Activated T-helper 9 cell treated with anti-CD3 and anti-CD28 coated beads, Interleukin-2, amount 50 U/mL, for 16 hours (primary cell): ENCODE results near the gene BPHL.
"Not testable (repeated sequence)": the region's sequence is repeated elsewhere in the genome, so short reads cannot be mapped to it uniquely, and the experiment has no call there.

ENCODE experiments used
- DNase-seq: peaks from one replicate; pipeline ENCODE4 v3.0.0-alpha.2; 2020; ENCODE audit warnings: low read depth

BPHL gene

DNA sequence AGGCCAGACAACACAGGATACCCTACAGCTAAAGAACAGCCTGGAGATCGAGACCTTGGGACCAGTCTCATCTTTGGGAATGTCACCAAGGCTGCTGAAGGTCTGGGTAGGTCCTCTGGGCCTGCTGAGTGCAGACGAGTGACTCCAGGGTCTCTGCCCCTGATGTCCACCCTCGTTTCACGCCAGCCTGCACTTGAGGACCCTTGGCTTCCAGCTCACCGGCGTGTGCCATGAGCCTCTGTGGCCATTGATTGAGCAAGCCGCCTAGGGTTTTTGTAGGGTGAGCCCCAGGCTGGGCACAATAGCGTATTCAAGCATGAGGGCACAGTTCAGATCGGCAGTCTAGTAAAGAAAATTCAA is 4.3 kb downstream of the BPHL start:
- DNase-seq = no peak

DNA sequence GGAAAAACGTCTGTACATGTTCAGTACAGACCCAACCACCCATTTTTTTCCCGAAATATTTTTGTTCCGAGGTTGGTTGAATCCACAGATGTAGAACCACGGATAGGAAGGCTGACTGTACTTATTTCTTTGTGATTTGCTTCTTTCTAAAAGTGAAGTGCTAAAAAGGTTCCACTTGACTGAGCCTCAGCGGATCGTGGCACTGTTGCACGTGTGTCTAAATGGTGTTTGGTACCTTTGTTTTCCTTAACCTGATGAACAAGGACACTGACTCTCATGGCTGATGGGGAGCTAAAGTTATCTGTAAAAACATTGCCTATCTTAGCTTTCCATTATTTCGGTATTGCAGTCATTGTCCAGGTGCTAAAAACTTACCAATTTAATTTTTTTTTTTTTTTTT is 6.2 kb downstream of the BPHL start:
- DNase-seq = no peak

DNA sequence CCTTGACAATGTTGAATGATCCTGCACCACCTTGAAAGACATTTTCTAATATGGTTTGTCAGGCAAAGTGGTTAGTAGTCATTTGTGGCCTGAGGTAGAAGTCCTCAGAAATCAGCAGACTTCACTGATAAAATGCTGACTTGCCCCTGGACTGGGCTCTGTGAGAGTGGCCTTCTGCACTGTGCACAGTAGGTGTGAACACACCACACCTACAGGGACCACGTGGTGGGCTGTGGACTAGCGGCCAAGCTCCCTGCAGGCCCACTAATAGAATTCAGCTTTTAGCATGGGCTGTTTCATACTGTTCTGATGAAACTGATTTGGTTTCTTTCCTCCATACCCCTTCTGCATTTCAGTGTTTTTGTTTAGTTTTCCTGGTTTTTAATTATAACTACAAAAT is 7.3 kb downstream of the BPHL start:
- DNase-seq = no peak

DNA sequence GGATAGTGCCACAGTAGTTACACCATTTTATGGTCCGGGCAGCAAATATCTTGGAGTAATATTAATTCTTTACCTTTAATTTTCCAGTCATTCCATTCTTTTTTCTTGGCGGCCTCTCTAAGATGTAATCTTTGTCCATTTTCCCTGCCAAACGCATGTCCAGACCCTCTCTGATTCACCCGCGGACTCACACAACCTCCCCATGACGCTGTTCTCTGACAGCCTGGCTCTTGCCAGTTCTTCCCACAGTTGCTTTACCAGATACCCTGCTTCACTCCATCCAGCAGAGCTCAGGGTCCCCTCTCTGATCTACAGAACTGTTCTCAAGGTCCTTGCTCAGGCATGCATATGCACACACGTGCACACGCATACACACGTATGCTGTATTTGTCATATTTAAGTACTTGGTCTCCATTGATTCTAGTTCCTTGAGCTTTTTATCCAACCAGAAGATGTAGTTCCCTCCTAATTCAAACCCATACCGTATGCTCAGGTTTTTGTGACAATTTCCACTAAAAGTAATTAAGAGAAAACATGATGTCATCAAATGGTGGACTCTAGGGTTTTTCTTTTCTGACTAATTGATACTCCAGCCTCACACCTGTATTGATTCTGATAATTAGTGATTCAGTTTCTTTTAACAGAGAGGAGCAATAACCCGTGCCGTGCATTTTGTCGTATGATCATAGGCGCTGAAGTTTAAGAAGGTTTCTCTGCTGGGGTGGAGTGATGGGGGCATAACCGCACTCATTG is 10.0 kb downstream of the BPHL start:
- no peak for DNase-seq

DNA sequence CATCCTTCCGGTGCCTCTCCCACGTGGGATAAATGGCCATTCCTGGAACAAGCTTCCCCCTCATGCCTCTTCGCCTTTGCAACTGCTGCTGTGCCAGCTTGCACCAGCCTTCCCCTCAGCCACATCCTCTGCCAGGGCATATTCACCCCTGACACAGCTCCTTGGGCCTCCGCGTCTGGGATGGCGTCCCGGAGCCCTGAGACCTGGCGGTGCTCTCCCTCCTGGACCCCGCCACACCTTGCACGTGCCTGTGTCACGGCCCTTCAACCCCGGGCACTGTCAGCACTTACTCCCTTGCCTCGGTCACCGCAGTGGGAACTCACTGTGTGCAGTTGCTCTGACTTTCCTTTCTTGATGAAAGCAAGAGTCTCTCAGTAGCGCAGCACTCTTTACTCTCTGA is 13.2 kb downstream of the BPHL start:
- DNase-seq = no peak

DNA sequence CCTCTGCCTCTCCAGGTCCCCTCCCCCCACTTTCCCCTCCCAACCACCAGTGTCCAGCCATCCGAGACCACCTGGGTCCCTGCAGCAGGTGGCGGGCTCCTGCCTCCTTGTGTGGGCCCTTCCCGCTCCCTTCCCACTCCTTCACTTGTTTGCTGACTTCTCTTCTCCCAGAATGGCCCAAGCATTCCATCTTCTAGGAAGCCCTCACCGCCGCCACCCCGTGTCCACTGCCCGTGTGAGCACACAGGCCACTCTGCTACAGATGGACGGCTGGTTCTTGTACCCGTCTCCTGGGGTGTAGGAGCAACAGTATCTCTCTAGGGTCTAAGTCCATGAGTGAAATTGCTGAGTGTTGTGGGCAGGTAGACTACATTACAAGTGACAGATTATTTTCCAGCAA is 15.0 kb downstream of the BPHL start:
- no peak for DNase-seq

DNA sequence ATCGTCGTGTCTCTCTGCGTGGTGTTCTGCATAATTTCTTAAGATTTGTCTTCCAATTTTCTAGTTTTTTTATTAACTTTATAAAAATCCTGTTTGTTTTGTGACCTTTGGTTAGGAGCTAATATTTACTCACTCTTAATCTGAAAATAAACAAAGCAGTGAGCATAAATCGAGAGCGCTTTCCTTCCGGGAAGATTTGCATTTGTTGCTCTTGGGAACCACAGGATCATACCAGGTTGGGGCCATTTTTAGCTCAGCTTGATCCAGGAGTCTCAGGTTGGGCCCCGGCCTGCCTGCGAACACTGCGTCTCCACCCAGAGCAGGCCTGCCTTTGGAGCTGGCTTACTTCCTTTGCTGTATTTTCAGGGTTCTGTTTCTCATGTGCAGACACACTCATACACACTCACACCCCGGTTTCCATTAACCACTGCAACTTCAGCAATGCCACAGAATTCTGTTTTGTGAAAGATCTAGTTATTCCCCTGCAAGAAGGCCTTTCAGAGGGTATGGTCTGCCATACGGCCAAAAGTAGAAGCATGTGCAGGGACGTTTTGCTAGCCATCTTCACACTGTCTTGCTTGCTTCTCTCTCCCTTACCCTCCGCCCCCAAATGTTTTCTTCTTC is 17.3 kb downstream of the BPHL start:
- no peak for DNase-seq

DNA sequence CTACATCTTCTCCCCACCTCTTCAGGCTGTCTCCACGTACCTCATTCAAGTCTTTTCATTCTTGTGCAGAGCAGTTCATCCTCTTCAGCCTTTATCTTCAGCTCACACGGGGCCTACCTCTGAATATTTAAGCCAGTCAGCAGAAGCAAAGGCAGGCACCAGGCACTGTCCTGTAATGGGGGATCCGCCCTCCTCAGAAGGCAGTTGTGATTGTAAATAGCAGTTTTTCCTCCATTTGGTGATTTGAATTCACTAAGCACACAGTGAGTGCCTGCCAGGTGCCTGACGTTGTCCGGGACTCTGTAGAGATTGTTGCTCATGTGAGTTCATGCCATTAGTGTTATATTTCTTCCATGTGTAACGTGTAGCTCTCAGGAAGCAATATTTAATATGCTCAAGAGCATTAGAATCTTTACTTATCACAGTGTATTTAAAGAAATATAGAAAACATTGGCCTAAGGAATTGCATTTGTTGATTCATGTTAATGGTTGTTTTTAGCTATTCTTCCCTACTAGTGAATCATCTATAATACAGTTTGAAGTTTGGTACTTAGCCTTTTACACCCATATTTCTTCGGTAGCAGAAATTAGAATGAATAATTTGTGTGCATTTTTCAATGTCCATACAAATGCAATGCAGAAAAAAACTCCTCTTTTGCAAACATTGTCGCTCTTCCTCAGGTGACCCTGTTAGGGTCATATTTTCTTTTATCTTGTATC is 17.9 kb downstream of the BPHL start:
- DNase-seq = no peak

DNA sequence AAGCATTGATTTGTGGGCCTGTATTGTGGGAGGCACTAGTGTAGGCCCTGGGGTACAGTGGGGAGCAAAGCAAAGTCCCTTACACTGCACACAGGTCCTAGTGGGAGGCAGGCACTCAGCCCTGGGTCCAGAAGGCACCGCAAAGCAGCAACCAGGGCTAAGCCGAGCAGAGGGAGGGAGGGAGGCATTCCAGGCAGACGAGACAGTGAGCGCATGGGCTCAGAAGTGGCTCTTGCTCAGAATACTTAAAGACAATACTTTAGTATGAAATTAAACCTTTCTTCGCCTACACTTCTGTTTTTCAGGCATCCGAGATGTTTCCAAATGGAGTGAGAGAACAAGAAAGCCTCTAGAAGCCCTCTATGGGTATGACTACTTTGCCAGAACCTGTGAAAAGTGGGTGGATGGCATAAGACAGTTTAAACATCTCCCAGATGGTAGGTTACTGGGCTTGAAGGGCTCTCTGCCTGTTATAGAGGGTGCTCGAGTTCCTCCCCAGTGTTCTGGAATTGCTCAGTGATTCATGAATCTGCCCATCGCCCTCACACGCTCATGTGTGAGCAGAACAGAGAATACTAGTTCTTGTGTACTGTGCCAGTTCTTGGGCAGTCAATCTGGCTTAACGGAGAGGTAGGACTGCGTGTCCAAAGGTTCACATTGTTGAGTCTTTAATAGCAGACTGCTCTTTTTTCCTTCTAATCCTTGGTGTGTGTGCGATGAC is 18.7 kb downstream of the BPHL start:
- DNase-seq = no peak

DNA sequence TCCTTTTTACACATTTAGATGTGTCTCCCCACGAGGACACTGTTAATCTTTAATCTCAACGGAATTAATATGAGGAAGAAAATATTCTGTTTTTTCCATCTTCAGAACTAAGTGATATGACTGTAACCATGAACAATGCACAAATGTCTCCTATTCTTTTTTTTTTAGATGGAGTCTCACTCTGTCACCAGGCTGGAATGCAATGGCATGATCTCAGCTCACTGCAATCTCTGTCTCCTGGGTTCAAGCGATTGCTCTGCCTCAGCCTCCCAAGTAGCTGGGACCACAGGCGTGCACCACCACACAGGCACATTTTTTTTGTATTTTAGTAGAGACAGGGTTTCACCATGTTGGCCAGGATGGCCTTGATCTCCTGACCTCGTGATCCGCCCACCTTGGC is 19.4 kb downstream of the BPHL start:
- not testable (repeated sequence) for DNase-seq

DNA sequence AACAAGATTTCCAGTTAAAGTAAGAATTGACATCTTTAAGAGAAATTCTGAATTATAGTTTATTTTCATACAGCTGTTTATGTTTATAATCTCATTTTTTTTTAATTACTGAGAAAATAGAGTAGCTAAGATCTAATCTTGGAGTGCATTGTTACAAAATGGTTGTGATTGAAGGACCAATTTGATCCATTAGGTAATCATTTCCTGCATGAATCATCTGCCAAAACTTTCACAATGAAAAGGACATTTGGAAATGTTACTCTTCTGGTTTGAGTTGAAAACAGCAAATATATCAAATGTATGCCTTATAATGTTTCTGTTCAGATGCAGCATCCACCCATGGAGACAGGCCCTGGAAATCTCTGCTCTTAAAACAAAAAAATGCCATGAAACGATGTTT is 19.8 kb downstream of the BPHL start:
- DNase-seq = no peak

DNA sequence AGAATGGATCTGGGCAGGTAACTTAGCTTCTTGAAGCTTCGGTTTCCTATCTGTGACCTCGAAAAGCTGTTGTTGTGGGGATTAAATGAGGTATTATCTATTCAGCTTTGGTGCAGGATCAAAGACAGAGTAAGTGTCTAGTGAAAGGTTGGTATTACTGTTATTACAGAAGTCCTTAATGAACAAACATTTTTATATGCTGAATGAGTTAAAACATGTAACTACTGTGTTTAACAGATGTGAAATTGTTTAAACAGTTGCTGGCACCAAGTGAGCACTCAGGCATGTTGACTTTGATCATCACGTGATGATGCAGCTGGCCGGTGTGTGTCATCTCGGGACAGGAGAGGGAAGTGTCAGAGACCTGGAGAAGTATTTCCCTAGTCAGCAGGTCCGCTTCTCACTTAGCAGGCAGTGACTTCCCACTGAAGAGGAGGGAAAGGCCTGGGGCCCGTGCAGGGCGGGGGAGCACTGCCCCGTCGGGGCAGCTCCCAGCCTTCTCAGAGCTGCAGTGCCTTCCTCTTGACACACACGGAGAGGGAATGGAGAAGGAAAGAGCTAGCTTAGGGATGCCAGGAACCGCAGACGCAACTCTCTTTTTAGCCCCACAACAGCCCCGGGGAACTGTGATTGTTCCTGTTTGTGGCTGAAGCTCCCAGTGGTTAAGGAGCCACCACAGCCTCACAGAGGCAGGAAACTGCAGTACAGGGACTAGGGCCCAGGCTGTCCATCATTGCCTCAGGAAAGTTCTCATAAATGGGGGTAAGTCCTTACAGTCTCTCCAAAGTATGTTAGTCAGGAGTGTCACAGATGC is 20.8 kb downstream of the BPHL start:
- DNase-seq = no peak

DNA sequence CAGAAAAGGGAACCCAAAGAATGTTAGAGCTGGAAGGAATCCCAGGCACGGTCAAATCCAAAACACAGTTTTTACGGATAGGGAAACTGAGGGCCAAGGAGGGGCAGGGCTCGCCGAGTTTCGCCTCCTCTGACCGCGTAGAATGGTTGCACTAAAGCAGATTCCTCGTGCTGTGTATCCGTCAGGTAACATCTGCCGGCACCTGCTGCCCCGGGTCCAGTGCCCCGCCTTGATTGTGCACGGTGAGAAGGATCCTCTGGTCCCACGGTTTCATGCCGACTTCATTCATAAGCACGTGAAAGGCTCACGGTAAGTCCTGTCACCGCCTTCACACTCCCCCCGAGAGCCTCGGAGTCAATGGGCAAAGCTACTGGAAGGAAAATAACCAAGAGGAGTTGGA is 21.7 kb downstream of the BPHL start:
- DNase-seq = no peak

DNA sequence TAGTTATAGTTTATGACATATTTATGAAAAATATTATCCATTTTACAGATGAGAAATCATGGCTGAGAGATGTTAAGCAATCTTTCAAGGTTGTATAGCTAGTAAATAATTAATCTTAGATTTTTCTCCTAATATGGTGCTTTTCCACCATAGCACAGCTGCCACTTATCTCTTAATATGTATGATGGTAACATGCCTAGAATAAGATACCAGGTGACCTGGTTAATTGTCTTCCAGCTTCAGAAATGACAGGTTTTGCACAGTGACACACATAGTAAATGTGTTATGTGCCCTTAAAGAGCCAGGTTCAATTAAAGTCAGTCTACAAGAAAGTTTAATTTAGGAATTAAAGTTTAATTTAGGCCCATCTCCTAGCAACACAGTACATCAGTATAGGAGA is 24.0 kb downstream of the BPHL start:
- DNase-seq = no peak

DNA sequence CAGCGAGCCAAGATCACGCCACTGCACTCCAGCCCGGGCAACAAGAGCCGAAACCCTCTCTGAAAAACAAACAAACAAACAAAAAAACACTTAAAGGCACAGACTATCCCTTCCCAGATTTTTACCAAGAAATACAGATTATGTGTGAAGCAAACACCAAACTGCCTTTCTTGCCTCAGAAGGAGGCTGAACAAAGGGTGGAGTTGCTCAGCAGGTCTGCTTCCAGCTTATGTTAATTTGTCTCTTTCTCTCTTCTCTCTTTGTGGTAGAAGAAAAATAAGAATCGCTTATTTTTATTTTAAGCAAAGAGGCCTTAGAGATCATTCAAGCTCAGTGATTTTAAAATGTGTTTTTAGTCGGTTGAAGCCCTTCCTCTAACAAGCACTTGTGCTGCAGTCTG is 24.6 kb downstream of the BPHL start:
- DNase-seq = no peak

DNA sequence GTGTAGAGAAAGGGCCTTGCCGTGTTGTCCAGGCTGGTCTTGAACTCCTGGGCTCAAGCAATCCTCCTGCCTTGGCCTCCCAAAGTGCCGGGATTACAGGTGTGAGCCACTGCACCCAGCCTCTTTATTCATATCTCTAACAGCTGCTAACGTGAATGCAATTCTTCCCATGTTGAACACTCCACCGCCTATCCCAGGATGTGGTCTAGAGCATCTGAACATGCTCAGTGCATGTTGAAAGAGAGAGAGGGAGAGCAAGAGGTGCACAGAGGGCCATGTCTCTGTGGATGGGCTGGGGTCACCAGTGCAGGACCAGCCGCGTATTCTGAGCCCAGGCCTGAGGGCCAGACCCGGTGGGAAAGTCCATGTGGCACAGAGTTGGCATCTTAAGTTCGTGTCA is 26.1 kb downstream of the BPHL start:
- DNase-seq = no peak

DNA sequence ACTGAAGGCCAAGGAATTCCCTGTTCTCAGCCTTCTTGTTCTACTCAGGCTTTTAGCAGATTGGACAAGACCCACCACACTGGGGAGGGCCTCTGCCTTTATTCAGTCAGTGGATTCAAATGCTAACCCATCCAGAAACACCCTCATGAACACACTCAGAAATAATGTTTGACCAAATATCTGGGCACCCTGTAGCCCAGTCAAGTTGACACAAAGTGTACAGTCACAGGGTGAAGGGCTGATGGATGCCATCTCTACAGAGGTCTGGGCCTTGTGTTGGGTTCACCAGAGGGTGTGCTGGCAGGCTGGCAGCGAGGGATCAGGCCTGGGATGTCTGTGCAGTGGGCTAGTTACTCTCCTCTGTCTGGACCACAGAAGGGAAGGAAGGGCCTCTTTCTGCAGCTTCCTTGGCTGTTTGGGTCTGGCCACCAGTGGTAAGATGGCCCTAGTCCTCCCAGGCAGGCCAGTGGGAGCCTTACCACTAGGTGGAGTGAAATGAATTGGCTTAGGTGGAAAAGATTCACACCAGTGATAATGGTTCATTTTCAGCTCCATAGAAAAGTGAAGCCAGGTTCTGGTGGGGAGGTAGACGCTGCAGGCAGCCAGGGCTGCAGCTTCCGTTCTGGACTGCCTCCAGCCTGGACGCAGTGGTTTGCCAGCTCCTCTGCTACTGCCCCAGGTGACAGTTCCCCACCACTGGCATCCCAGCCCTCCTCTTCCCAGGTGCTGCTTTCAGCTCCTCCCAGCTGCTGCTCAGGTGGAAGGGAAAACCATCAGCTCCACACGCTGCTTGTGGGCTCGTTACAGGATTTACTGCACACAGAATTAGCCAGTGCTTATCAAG is 29.6 kb downstream of the BPHL start:
- no peak for DNase-seq

DNA sequence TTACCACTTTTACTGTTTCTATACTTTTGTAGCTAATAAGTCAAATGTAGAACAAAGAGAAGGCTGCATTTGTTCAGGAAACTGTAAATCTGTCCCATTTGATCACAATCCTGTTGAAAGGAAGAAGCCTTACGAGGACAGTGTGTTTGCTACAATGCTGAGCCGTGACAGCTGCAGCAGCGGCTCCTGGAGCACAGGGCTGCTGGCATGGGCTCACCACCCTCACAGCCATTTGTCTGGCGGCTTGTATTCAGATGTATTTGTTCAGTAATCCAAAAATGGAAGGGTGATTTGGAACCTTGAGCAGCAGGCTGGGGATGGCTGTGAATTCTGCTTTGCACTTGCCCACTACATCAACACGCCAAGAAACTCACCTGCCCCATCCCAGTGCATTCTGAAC is 33.2 kb downstream of the BPHL start:
- DNase-seq = no peak

DNA sequence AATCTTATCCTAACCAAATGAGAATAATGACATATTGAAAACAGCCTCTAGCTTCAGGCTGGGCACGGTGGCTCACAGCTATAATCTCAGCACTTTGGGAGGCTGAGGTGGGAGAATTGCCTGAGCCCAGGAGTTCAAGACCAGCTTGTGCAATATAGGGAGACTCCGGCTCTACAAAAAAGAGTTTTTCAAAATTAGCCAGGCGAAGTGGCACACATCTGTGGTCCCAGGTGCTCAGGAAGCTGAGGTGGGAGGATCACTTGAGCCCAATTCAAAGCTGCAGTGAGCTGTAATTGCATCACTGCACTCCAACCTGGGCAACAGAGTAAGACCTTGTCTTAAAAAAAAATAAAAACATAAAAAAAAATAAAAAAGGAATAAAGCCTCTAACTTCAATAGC is 34.2 kb downstream of the BPHL start:
- DNase-seq = no peak

DNA sequence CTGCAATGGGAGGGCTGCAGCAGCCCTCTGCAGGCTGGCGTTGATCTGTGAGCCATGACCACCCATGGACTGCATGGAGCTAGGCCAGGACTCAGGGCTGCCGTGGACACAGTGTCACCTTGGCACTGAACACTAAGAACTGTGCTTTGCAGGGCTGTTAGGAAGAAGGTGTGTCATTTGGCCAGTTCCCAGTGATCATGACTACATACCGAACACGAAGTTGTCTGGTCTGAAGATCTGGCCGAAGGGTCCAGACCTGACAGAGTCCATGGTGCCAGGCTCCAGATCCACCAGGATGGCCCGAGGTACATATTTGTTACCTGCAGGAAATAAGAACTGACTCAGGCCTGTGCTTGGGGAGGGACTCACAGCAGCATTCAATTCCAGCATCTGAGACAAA is 36.9 kb downstream of the BPHL start:
- not testable (repeated sequence) for DNase-seq
